Liver (tissue), 3 donors: ENCODE results near the gene LIMD2.

Source experiments
- ATF3 ChIP-seq: IDR thresholded peaks from 2 replicates; pipeline ENCODE4 v1.6.1; 2016; ENCODE audit warnings: antibody characterized with exemption
- EGR1 ChIP-seq, 2 donors: IDR thresholded peaks; 2 replicates each; pipeline ENCODE4 v1.6.1; 2016 to 2018; ENCODE audit warnings: antibody characterized with exemption in 2 of 2, low read depth in 2 of 2
- FOXA1 ChIP-seq: IDR thresholded peaks from 2 replicates; pipeline ENCODE4 v1.6.1; 2016; ENCODE audit warnings: antibody characterized with exemption
- GABPA ChIP-seq, 2 donors: IDR thresholded peaks in 1 of 2; conservative IDR thresholded peaks in 1 of 2; 2 replicates each; pipeline ENCODE4 v1.6.1; 2016; ENCODE audit warnings: antibody characterized with exemption in 2 of 2, mild to moderate bottlenecking in 1 of 2, moderate library complexity in 1 of 2
- MAX ChIP-seq: IDR thresholded peaks from 2 replicates; pipeline ENCODE4 v1.6.1; 2016; ENCODE audit warnings: antibody characterized with exemption
- RAD21 ChIP-seq, 2 donors: IDR thresholded peaks; 2 replicates each; pipeline ENCODE4 v1.6.1; 2016; ENCODE audit warnings: antibody characterized with exemption in 2 of 2, mild to moderate bottlenecking in 2 of 2
- REST ChIP-seq: IDR thresholded peaks from 2 replicates; pipeline ENCODE4 v1.6.1; 2016; ENCODE audit warnings: antibody characterized with exemption, mild to moderate bottlenecking
- SP1 ChIP-seq: IDR thresholded peaks from 2 replicates; pipeline ENCODE4 v1.6.1; 2018; ENCODE audit warnings: antibody characterized with exemption, mild to moderate bottlenecking
- TAF1 ChIP-seq: conservative IDR thresholded peaks from 2 replicates; pipeline ENCODE4 v1.6.1; 2016; ENCODE audit warnings: antibody characterized with exemption, mild to moderate bottlenecking
- YY1 ChIP-seq: IDR thresholded peaks from 2 replicates; pipeline ENCODE4 v1.6.1; 2016; ENCODE audit warnings: antibody characterized with exemption, mild to moderate bottlenecking
- ZBTB33 ChIP-seq: IDR thresholded peaks from 2 replicates; pipeline ENCODE4 v1.6.1; 2016; ENCODE audit warnings: antibody characterized with exemption
- TF ChIP-seq, protein P1 (sequence below): fragments of 150-350 bp; IDR thresholded peaks from 2 replicates; pipeline ENCODE4 v1.5.1; 2017; ENCODE audit warnings: improper control_type of control experiment, low read depth, low read length; ENCODE audit not compliant: missing input control
- donor health status: healthy.
- donor health status: healthy.

DNA sequence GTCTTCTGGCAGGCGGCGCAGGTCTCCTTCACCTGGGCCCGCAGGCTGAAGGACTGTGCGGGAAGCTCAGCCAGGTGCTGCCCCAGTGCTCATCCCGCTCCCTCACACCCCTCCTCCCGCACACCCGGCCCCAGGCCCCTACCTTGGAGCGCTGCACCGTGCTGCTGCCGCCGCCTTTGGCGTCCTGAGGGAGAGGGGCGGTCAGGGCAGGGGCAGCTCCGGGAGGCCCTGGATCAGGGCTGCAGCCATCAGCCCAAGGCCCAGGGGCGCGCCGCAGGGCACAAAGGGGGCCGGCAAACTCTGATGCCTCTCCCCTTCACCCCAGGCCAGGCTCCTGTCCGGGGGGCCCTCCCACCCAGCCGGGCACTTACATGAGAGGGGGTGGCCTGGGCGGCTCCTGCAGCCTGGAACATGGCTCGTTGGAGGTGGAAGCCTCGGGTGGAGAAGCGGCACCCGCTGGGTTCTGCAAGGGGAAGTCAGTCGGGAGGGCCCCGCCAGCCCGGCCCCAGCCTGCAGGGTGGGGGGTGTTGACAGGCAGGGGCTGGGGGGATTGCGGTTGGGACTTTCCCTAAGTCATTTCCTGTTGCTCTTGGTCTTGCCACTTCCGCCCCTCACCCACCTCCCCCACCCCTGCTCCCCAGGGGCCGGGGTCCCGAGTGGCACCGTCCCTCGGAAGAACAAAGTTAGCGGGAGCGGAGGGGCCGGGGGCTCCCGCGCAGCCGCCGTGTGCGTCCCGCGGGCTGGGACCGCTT lies 863 bp downstream of the LIMD2 start:
- TF ChIP-seq MAX (no peak), YY1 (no peak), REST (no peak), SP1 (no peak), ZBTB33 (no peak), RAD21 (IDR thresholded peaks at IDR 0.05) (no peak), FOXA1 (no peak), TAF1 (no peak), EGR1 (IDR thresholded peaks at IDR 0.05; ENCODE audit: low read depth in 2 of 2) (no peak), ATF3 (no peak), GABPA (IDR thresholded peaks at IDR 0.05 in 1 of 2, conservative IDR thresholded peaks at IDR 0.05 in 1 of 2) (no peak)
- TF ChIP-seq, protein P1, sequence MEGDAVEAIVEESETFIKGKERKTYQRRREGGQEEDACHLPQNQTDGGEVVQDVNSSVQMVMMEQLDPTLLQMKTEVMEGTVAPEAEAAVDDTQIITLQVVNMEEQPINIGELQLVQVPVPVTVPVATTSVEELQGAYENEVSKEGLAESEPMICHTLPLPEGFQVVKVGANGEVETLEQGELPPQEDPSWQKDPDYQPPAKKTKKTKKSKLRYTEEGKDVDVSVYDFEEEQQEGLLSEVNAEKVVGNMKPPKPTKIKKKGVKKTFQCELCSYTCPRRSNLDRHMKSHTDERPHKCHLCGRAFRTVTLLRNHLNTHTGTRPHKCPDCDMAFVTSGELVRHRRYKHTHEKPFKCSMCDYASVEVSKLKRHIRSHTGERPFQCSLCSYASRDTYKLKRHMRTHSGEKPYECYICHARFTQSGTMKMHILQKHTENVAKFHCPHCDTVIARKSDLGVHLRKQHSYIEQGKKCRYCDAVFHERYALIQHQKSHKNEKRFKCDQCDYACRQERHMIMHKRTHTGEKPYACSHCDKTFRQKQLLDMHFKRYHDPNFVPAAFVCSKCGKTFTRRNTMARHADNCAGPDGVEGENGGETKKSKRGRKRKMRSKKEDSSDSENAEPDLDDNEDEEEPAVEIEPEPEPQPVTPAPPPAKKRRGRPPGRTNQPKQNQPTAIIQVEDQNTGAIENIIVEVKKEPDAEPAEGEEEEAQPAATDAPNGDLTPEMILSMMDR = no peak
